Left ventricle myocardium inferior (tissue), 1 donor: ENCODE data around the gene F5. TPM values are rescaled to one million over a fixed set of nuclear protein-coding genes. Genes with fewer than 3 reads are reported as not detected.

ENCODE experiments used
- DNase-seq: peaks from one replicate; pipeline ENCODE4 v3.0.0-alpha.2; 2020
- H3K27ac ChIP-seq: fragments of 200-600 bp; replicated peaks from 2 replicates; pipeline ENCODE4 v1.8.0; 2021
- H3K27me3 ChIP-seq: fragments of 200-600 bp; 2 replicates; pipeline ENCODE4 v1.8.0; 2021; ENCODE audit warnings: low read depth
- H3K36me3 ChIP-seq: fragments of 200-600 bp; 2 replicates; pipeline ENCODE4 v1.8.0; 2021
- H3K4me1 ChIP-seq: fragments of 200-600 bp; 2 replicates; pipeline ENCODE4 v1.8.0; 2021
- H3K4me3 ChIP-seq: fragments of 200-600 bp; 2 replicates; pipeline ENCODE4 v1.8.0; 2021; ENCODE audit warnings: mild to moderate bottlenecking, moderate library complexity
- H3K9me3 ChIP-seq: fragments of 200-600 bp; replicated peaks from 2 replicates; pipeline ENCODE4 v1.8.0; 2021
- CTCF ChIP-seq: fragments of 200-600 bp; IDR thresholded peaks from 2 replicates; pipeline ENCODE4 v1.8.0; 2021; ENCODE audit warnings: antibody characterized with exemption, mild to moderate bottlenecking, borderline replicate concordance
- intact Hi-C: fragments of 100-400 bp; cut with micrococcal nuclease; formaldehyde crosslinking; loops from one replicate; pipeline ENCODE4 v1.11.0; 2022
- total RNA-seq: library from RNA; stranded (reverse); fragmentation: NEBNext Ultra II Directional; extraction: Animal tissue kit (Norgen Biotek cat#: 25700); gene quantifications from one replicate; pipeline ENCODE4 v1.2.1, GENCODE V29; 2021
- donor health status: DM: no; HTN: yes; CAD: no; lungs with severe emphysema.

Gene F5
- total RNA-seq, 1 donor from 2014 or later: 14.7 TPM

DNA sequence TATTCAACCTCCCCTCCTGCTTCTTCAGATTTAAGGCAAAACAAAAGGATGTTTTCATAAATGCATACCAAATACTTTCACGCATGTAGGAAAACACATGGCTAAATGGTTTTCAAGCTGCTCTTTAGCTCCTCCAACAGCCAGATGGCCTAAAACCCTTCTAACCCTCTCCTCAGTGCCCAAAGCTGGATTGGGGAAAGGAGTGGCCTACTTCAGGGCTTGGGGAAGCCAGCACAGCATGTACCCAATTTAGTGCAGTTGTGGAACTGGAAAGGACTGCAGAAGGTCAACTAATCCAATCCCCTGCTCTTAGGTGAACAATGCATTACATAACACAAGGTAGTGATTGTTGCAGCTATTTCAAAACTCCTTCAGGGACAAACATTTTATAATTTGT lies 9.3 kb downstream of the F5 start:
- intact Hi-C loops: no loop called here

DNA sequence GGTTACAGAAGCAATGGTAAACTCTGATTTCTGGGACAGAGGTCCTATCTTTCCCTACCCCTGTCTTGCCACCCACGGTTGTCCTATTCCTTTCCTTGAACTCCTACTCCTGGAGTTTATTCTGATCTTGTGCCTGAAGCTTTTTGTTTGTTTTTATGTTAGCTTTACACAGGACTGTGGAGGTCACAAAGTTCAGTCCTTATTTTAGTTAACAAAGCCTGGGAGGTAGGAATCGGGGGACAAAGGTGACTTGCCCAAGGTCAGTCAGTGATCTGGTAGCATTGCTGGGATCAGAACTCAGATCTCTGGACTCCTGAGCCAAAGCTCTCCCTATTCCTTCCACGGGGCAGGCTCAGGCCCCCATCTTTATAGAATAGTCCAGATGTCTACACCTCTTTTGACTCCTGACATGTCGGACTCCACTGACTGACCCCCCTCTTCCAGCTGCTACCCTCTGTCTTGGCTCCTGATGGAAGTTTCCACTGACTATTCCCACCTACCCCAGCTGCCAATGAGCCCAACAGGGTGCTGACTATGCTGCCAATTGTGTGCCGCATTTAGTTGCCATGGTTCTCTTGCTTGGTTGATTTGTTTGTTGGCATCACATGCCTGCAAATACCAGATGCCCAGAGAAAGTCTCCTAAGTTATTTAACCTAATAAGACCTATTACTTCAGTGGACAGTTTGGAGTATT lies 9.9 kb downstream of the F5 start:
- no peak overlapping the region for H3K4me3 ChIP-seq
- H3K9me3 ChIP-seq: no peaks in the 10 kb centered on the region
- intact Hi-C loops: no loop called here
- H3K27ac ChIP-seq: peak overlapping the region; percentile 82
- peak; percentile 39 for DNase-seq
- H3K27me3 ChIP-seq: peaks cover 6% of the 10 kb centered on the region
- H3K36me3 ChIP-seq: no peaks in the 10 kb centered on the region
- H3K4me1 ChIP-seq: peaks cover 42% of the 10 kb centered on the region
- TF ChIP-seq CTCF: no peak

More for the DNA sequence above, 9.3 kb downstream of the F5 start:
- H3K9me3 ChIP-seq: no peaks in the 10 kb centered on the region
- H3K36me3 ChIP-seq: no peaks in the 10 kb centered on the region
- TF ChIP-seq CTCF: no peak
- H3K27me3 ChIP-seq: peaks cover 11% of the 10 kb centered on the region
- no peak for DNase-seq
- H3K27ac ChIP-seq: peak overlapping the region; percentile 82
- H3K4me1 ChIP-seq: peaks cover 40% of the 10 kb centered on the region
- no peak overlapping the region for H3K4me3 ChIP-seq

DNA sequence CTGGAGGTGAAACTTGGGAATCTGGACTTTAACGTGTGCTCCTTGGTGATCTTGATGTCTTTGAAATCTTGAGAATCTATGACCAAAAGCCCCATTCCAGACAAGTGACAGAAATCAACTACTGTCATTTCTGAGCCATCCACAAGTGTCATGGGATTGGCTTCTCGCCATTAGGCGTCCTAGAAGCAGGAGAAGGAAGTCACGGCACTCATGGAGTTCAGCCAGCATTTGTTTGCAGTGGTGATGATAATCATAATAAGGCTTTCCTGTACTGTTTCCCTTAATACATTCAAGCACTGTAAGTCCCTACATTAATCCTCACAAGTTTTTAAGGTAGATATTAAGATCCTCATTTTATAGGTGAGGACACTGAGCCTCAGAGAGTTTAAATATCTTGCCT lies 11.9 kb downstream of the F5 start:
- H3K4me1 ChIP-seq: peaks cover 39% of the 10 kb centered on the region
- no peaks in the 10 kb centered on the region for H3K9me3 ChIP-seq
- no peak for TF ChIP-seq CTCF
- H3K27me3 ChIP-seq: no peaks in the 10 kb centered on the region
- H3K4me3 ChIP-seq: no peak overlapping the region
- no peaks in the 10 kb centered on the region for H3K36me3 ChIP-seq
- intact Hi-C loops: no loop called here
- peak overlapping the region; percentile 37 for H3K27ac ChIP-seq
- peak; percentile 14 for DNase-seq

GRCh38 chr1:169572187-169572586 lies 14.1 kb downstream of the F5 start:
- Histone ChIP-seq H3K27me3 (no peaks in the 10 kb centered on the region), H3K4me1 (peaks cover 30% of the 10 kb centered on the region), H3K4me3 (no peak overlapping the region), H3K27ac (peak overlapping the region; percentile 37), H3K36me3 (no peaks in the 10 kb centered on the region), H3K9me3 (no peaks in the 10 kb centered on the region)
- intact Hi-C loops: no loop called here
- no peak for DNase-seq
- TF ChIP-seq CTCF: no peak

DNA sequence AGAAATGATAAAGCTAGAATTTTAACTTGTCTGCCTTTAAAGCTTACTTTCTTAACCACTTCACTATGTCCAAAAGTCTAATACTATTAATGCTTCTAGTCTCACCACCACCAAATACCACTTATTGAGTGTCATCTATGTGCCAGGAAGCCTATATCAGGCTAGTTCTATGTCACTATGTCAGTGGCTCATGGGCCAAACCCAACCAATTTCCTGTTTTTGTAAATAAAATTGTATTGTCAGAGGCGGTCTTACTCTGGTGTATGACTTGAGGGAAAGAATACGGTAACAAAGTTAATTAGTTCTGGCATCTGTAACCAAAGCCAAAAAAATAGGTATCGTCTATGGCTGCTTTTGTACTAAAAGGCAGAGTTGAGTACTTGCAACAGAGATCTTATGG lies 14.8 kb downstream of the F5 start:
- Histone ChIP-seq H3K27ac (no peak overlapping the region), H3K4me1 (peaks cover 25% of the 10 kb centered on the region), H3K27me3 (no peaks in the 10 kb centered on the region), H3K9me3 (no peaks in the 10 kb centered on the region), H3K36me3 (no peaks in the 10 kb centered on the region), H3K4me3 (no peak overlapping the region)
- TF ChIP-seq CTCF: no peak
- intact Hi-C loops: no loop called here
- DNase-seq: no peak
